OCI-LY3 (cell line): ENCODE results near the gene CHSY3.

Experiments used
- H2AFZ ChIP-seq: fragments of 200-600, 300-600 bp; shearing (Covaris generic); 2 replicates; pipeline ENCODE4 v1.6.0; 2014; ENCODE audit warnings: antibody characterized with exemption, low read depth, low read length
- H3K27ac ChIP-seq: fragments of 200-600, 300-600 bp; sonication (generic); 2 replicates; pipeline ENCODE4 v1.5.1; 2014; ENCODE audit warnings: mild to moderate bottlenecking, low read length, moderate library complexity, mixed read lengths
- H3K27me3 ChIP-seq: fragments of 200-600, 300-600 bp; sonication (generic); 2 replicates; pipeline ENCODE4 v1.6.1; 2014; ENCODE audit warnings: low read depth, low read length, mixed read lengths
- H3K36me3 ChIP-seq: fragments of 200-600, 300-600 bp; sonication (generic); replicated peaks from 2 replicates; pipeline ENCODE3; 2014; ENCODE audit warnings: low read depth, low read length, mixed read lengths
- H3K4me1 ChIP-seq: fragments of 300-600, 200-600 bp; sonication (generic); 2 replicates; pipeline ENCODE4 v1.6.1; 2014; ENCODE audit warnings: low read length, mixed read lengths
- H3K4me2 ChIP-seq: fragments of 200-600, 300-600 bp; sonication (generic); 2 replicates; pipeline ENCODE4 v1.6.1; 2014; ENCODE audit warnings: low read length, mixed read lengths
- H3K4me3 ChIP-seq: fragments of 300-600, 200-600 bp; sonication (generic); 2 replicates; pipeline ENCODE4 v1.5.1; 2014; ENCODE audit warnings: antibody characterized with exemption, mild to moderate bottlenecking, low read length, moderate library complexity
- H3K79me2 ChIP-seq: fragments of 300-600, 200-600 bp; shearing (Covaris generic); 2 replicates; pipeline ENCODE4 v1.6.1; 2014; ENCODE audit warnings: mild to moderate bottlenecking, low read length, mixed read lengths
- H3K9ac ChIP-seq: fragments of 300-600, 200-600 bp; shearing (Covaris generic); 2 replicates; pipeline ENCODE4 v1.6.0; 2014; ENCODE audit warnings: mild to moderate bottlenecking, low read length, moderate library complexity
- H3K9me3 ChIP-seq: fragments of 200-600, 300-600 bp; shearing (Covaris generic); 2 replicates; pipeline ENCODE4 v1.6.1; 2014; ENCODE audit warnings: low read length, mixed read lengths; ENCODE audit not compliant: insufficient read depth
- H4K20me1 ChIP-seq: fragments of 200-600, 300-600 bp; sonication (generic); 2 replicates; pipeline ENCODE4 v1.6.1; 2016; ENCODE audit warnings: low read length, mixed read lengths; ENCODE audit not compliant: insufficient read depth
- EZH2phosphoT487 ChIP-seq: fragments of 200-600 bp; shearing (Covaris generic); IDR thresholded peaks from 2 replicates; pipeline ENCODE4 v1.6.1; 2018; ENCODE audit warnings: antibody characterized with exemption, mixed run types, low read depth
- TF ChIP-seq, protein P1 (sequence below): fragments of 200-600, 300-600 bp; sonication (generic); IDR thresholded peaks from 2 replicates; pipeline ENCODE4 v1.5.1; 2014; ENCODE audit warnings: antibody characterized with exemption, low read length, low read depth

Gene CHSY3

GRCh38 chr5:129988453-129988852 lies 84.2 kb downstream of the CHSY3 start:
- H4K20me1 ChIP-seq: no peaks in the 10 kb centered on the region
- no peak overlapping the region for H2AFZ ChIP-seq
- no peak overlapping the region for H3K4me3 ChIP-seq
- no peak overlapping the region for H3K9ac ChIP-seq
- H3K27ac ChIP-seq: no peak overlapping the region
- TF ChIP-seq EZH2phosphoT487: no peak
- H3K4me2 ChIP-seq: no peak overlapping the region
- no peaks in the 10 kb centered on the region for H3K36me3 ChIP-seq
- H3K4me1 ChIP-seq: no peaks in the 10 kb centered on the region
- no peaks in the 10 kb centered on the region for H3K79me2 ChIP-seq
- H3K9me3 ChIP-seq: no peaks in the 10 kb centered on the region
- no peaks in the 10 kb centered on the region for H3K27me3 ChIP-seq

GRCh38 chr5:129991780-129992179 lies 87.5 kb downstream of the CHSY3 start:
- Histone ChIP-seq H3K27me3 (no peaks in the 10 kb centered on the region), H2AFZ (no peak overlapping the region), H3K4me3 (no peak overlapping the region), H4K20me1 (no peaks in the 10 kb centered on the region), H3K9ac (no peak overlapping the region), H3K79me2 (no peaks in the 10 kb centered on the region), H3K27ac (no peak overlapping the region), H3K9me3 (no peaks in the 10 kb centered on the region), H3K36me3 (no peaks in the 10 kb centered on the region), H3K4me1 (no peaks in the 10 kb centered on the region), H3K4me2 (no peak overlapping the region)
- no peak for TF ChIP-seq EZH2phosphoT487
- TF ChIP-seq, protein P1, sequence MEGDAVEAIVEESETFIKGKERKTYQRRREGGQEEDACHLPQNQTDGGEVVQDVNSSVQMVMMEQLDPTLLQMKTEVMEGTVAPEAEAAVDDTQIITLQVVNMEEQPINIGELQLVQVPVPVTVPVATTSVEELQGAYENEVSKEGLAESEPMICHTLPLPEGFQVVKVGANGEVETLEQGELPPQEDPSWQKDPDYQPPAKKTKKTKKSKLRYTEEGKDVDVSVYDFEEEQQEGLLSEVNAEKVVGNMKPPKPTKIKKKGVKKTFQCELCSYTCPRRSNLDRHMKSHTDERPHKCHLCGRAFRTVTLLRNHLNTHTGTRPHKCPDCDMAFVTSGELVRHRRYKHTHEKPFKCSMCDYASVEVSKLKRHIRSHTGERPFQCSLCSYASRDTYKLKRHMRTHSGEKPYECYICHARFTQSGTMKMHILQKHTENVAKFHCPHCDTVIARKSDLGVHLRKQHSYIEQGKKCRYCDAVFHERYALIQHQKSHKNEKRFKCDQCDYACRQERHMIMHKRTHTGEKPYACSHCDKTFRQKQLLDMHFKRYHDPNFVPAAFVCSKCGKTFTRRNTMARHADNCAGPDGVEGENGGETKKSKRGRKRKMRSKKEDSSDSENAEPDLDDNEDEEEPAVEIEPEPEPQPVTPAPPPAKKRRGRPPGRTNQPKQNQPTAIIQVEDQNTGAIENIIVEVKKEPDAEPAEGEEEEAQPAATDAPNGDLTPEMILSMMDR: no peak

DNA sequence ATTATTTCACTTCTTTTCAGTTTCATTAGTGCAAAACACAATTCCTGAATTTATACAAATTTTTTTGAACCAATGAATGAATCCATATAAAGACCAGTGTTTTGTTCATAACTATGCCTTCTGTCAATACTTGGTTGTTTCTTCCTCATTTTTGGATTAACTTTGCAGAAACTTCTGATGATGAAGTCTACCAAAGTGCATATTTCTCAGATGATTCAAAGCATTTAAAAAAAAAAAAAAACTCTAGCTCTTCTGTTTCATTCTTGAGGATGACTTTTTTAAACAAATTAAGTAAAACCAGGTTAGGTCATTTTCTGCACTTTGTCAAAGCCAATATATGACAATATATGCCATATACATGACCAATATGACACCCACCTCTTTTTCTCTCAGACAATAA lies 92.6 kb downstream of the CHSY3 start:
- Histone ChIP-seq H4K20me1 (no peaks in the 10 kb centered on the region), H3K27me3 (no peaks in the 10 kb centered on the region), H3K4me2 (no peak overlapping the region), H3K36me3 (no peaks in the 10 kb centered on the region), H3K79me2 (no peaks in the 10 kb centered on the region), H2AFZ (no peak overlapping the region), H3K9ac (no peak overlapping the region), H3K27ac (no peak overlapping the region), H3K9me3 (no peaks in the 10 kb centered on the region), H3K4me1 (no peaks in the 10 kb centered on the region), H3K4me3 (no peak overlapping the region)
- no peak for TF ChIP-seq EZH2phosphoT487
- TF ChIP-seq, protein P1: no peak

DNA sequence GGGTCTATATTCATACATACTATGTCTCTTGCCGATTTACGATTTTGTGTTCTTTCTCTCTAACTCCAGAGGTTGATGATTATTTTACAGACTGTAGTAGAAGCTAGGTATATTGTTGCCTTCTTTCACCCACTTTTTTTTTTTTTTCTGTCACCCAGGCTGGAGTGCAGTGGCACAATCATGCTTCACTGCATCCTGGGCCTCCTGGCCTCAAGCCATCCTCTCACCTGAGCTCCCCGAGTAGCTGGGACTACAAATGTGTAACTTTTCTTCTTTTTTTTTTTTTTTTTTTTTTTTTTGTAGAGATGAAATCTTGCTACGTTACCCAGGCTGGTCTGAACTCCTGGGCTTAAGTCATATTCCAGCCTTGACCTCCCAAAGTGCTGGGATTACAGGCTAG lies 96.2 kb downstream of the CHSY3 start:
- H3K4me2 ChIP-seq: no peak overlapping the region
- H2AFZ ChIP-seq: no peak overlapping the region
- H3K4me1 ChIP-seq: no peaks in the 10 kb centered on the region
- H4K20me1 ChIP-seq: no peaks in the 10 kb centered on the region
- TF ChIP-seq, protein P1: no peak
- TF ChIP-seq EZH2phosphoT487: no peak
- no peaks in the 10 kb centered on the region for H3K27me3 ChIP-seq
- no peaks in the 10 kb centered on the region for H3K9me3 ChIP-seq
- H3K9ac ChIP-seq: no peak overlapping the region
- no peaks in the 10 kb centered on the region for H3K79me2 ChIP-seq
- H3K4me3 ChIP-seq: no peak overlapping the region
- H3K27ac ChIP-seq: no peak overlapping the region
- H3K36me3 ChIP-seq: no peaks in the 10 kb centered on the region

- H3K36me3 ChIP-seq: no peaks in the 10 kb centered on the region
- H2AFZ ChIP-seq: no peak overlapping the region
- no peak overlapping the region for H3K9ac ChIP-seq
- no peaks in the 10 kb centered on the region for H3K27me3 ChIP-seq
- H4K20me1 ChIP-seq: no peaks in the 10 kb centered on the region
- no peak overlapping the region for H3K4me2 ChIP-seq
- TF ChIP-seq, protein P1: no peak
- no peak for TF ChIP-seq EZH2phosphoT487
- H3K4me3 ChIP-seq: no peak overlapping the region
- no peaks in the 10 kb centered on the region for H3K9me3 ChIP-seq
- H3K4me1 ChIP-seq: no peaks in the 10 kb centered on the region
- H3K27ac ChIP-seq: no peak overlapping the region
- no peaks in the 10 kb centered on the region for H3K79me2 ChIP-seq
These were observed 97.9 kb downstream of the CHSY3 start for GRCh38 chr5:130002183-130002582.
